OCI-LY1 (cell line): Measurements from ENCODE around the gene ZNF281.

ENCODE experiments used
- H2AFZ ChIP-seq: fragments of 200-600 bp; sonication (generic), shearing (Covaris generic); 2 replicates; pipeline ENCODE4 v1.6.0; 2014; ENCODE audit warnings: antibody characterized with exemption, mild to moderate bottlenecking, low read length
- H3F3A ChIP-seq: fragments of 200-600 bp; sonication (generic), shearing (Covaris generic); 2 replicates; pipeline ENCODE4 v1.6.0; 2014; ENCODE audit warnings: mild to moderate bottlenecking, antibody characterized with exemption, low read length, moderate library complexity; ENCODE audit not compliant: insufficient read depth
- H3K27ac ChIP-seq: fragments of 200-600 bp; sonication (generic); 2 replicates; pipeline ENCODE4 v1.5.1; 2014; ENCODE audit warnings: low read length, mixed run types, mild to moderate bottlenecking, low read depth; ENCODE audit not compliant: poor library complexity, severe bottlenecking
- H3K27me3 ChIP-seq: fragments of 200-600 bp; sonication (generic); 2 replicates; pipeline ENCODE4 v1.6.0; 2014; ENCODE audit warnings: antibody characterized with exemption, mild to moderate bottlenecking, low read length, moderate library complexity; ENCODE audit not compliant: insufficient read depth
- H3K36me3 ChIP-seq: fragments of 200-600 bp; sonication (generic); 2 replicates; pipeline ENCODE4 v1.6.1; 2014; ENCODE audit warnings: mild to moderate bottlenecking, antibody characterized with exemption, low read length, moderate library complexity, mixed read lengths; ENCODE audit not compliant: insufficient read depth
- H3K4me1 ChIP-seq: fragments of 200-600 bp; sonication (generic); 2 replicates; pipeline ENCODE4 v1.5.1; 2014; ENCODE audit warnings: mild to moderate bottlenecking, low read length, moderate library complexity; ENCODE audit not compliant: insufficient read depth, severe bottlenecking
- H3K4me2 ChIP-seq: fragments of 200-600 bp; sonication (generic), shearing (Covaris generic); 2 replicates; pipeline ENCODE4 v1.6.1; 2014; ENCODE audit warnings: low read length
- H3K4me3 ChIP-seq: fragments of 200-600 bp; sonication (generic); 2 replicates; pipeline ENCODE4 v1.5.1; 2014; ENCODE audit warnings: low read length, low read depth, mild to moderate bottlenecking, mixed read lengths; ENCODE audit not compliant: poor library complexity, severe bottlenecking
- H3K79me2 ChIP-seq: fragments of 200-600 bp; shearing (Covaris generic); 2 replicates; pipeline ENCODE4 v1.6.1; 2016; ENCODE audit warnings: mixed run types, low read length, mixed read lengths; ENCODE audit not compliant: insufficient read depth
- H3K9ac ChIP-seq: fragments of 200-600 bp; sonication (generic), shearing (Covaris generic); 2 replicates; pipeline ENCODE4 v1.6.1; 2014; ENCODE audit warnings: mild to moderate bottlenecking, low read length, mixed read lengths
- H3K9me2 ChIP-seq: fragments of 200-600 bp; sonication (generic), shearing (Covaris generic); 2 replicates; pipeline ENCODE4 v1.6.1; 2014; ENCODE audit warnings: low read depth, mild to moderate bottlenecking, low read length, mixed read lengths
- H3K9me3 ChIP-seq: fragments of 200-600 bp; shearing (Covaris generic); 2 replicates; pipeline ENCODE4 v1.6.1; 2014; ENCODE audit warnings: low read length, mixed read lengths
- H4K20me1 ChIP-seq: fragments of 200-600 bp; sonication (generic), shearing (Covaris generic); 2 replicates; pipeline ENCODE4 v1.6.0; 2016; ENCODE audit warnings: mild to moderate bottlenecking, low read length; ENCODE audit not compliant: insufficient read depth
- EZH2 ChIP-seq: fragments of 200-600 bp; sonication (generic), shearing (Covaris generic); IDR thresholded peaks from 2 replicates; pipeline ENCODE4 v1.8.0; 2017; ENCODE audit warnings: borderline replicate concordance, mixed run types, mild to moderate bottlenecking, antibody characterized with exemption, low read length, moderate library complexity, mixed read lengths
- TF ChIP-seq, protein P1 (sequence below): fragments of 200-600 bp; sonication (generic), shearing (Covaris generic); IDR thresholded peaks from 2 replicates; pipeline ENCODE4 v1.5.1; 2017; ENCODE audit warnings: mild to moderate bottlenecking, antibody characterized with exemption, low read length, moderate library complexity, mixed read lengths

Gene ZNF281

DNA sequence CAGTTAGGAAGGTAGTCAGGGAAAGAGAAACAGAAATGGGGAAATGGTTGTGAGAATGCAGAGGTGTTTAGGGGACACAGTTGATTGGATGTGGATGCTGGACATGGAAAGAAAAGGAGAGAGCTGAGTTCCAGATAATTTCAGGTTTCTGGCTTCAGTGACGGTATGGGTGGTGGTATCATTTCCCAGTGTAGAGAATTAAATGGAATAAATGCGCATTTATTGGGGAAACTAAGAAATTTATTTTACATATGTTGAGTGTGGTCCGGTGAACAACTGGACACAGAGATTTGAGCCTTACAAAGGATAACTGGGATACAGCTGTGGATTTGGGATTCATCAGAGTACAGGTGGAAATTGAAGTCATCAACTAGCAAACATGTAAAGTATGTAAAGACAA, 12.4 kb upstream of the ZNF281 start:
- Histone ChIP-seq H3K79me2 (no peaks in the 10 kb centered on the region), H2AFZ (no peak overlapping the region), H3F3A (no peaks in the 10 kb centered on the region), H3K9ac (no peak overlapping the region), H3K4me2 (no peak overlapping the region), H3K9me3 (no peaks in the 10 kb centered on the region), H3K27me3 (0 out of 2 replicates have a peak, but pooled peaks cover 4% of the 10 kb centered on the region), H3K27ac (no peak overlapping the region), H3K9me2 (no peaks in the 10 kb centered on the region), H3K4me1 (no peaks in the 10 kb centered on the region), H3K36me3 (no peaks in the 10 kb centered on the region), H3K4me3 (no peak overlapping the region), H4K20me1 (no peaks in the 10 kb centered on the region)
- TF ChIP-seq, protein P1, sequence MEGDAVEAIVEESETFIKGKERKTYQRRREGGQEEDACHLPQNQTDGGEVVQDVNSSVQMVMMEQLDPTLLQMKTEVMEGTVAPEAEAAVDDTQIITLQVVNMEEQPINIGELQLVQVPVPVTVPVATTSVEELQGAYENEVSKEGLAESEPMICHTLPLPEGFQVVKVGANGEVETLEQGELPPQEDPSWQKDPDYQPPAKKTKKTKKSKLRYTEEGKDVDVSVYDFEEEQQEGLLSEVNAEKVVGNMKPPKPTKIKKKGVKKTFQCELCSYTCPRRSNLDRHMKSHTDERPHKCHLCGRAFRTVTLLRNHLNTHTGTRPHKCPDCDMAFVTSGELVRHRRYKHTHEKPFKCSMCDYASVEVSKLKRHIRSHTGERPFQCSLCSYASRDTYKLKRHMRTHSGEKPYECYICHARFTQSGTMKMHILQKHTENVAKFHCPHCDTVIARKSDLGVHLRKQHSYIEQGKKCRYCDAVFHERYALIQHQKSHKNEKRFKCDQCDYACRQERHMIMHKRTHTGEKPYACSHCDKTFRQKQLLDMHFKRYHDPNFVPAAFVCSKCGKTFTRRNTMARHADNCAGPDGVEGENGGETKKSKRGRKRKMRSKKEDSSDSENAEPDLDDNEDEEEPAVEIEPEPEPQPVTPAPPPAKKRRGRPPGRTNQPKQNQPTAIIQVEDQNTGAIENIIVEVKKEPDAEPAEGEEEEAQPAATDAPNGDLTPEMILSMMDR, result no peak
- no peak for TF ChIP-seq EZH2

DNA sequence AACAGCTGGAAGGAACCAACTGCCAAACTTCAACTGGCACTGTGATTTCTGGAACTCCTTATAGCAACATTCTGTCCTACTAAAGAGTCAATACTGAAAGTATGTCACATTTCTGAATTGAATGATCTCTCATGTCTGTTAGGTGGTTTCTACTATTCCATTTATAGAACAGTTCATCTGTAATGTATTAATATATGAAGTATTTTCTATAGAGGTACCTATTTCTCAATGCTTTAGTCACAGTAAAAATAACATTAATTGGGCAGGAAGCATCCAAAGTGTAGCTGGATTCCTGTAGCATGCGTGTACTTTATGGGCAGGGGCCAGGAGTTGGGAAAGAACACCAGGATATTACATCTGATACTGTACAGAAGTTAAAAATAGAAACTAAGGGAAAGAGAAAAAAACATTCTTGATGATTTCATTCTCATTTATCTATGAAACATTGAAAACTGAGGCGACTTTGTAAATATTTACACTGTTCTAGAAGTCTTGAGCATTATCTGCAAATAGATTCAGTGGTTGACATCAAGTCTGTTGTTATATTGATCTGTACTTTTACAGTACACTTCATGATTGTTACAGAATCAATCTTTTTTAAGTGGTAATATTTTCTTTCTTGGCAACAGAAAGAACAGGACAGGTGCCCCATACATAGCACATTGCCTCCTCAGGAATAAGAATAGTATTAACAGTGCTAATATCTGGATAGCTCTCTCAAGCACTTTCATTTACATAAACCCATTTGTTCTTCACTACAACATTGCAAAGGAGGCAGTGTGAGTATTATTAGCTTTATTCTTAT, 6.2 kb upstream of the ZNF281 start:
- Histone ChIP-seq H3K4me2 (no peak overlapping the region), H3K79me2 (no peaks in the 10 kb centered on the region), H3K9me2 (no peaks in the 10 kb centered on the region), H3K27ac (no peak overlapping the region), H3K9ac (no peak overlapping the region), H3K27me3 (0 out of 2 replicates have a peak, but pooled peaks cover 4% of the 10 kb centered on the region), H4K20me1 (no peaks in the 10 kb centered on the region), H3K9me3 (no peaks in the 10 kb centered on the region), H3K36me3 (no peaks in the 10 kb centered on the region), H3K4me3 (no peak overlapping the region), H3F3A (no peaks in the 10 kb centered on the region), H2AFZ (no peak overlapping the region), H3K4me1 (no peaks in the 10 kb centered on the region)
- TF ChIP-seq, protein P1, result no peak
- no peak for TF ChIP-seq EZH2

DNA sequence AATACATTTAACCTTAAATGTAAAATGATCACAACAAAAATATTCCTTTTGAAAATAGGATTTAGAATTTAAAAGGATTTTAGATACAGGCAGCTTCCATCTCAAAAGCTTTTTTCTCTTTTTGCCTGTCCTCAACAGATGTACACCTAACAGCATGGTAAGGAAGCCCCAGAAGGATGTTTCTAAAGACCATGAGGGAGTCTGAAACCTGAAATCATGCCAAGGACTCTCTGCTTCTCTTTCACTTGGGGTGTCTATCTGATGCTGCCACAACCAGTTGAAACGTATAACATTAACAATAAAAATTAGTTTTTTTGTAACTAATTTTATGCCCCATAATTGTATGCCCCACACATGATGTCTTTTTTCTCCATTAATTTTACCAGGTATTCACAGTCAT, 5.4 kb upstream of the ZNF281 start:
- Histone ChIP-seq H3K36me3 (no peaks in the 10 kb centered on the region), H3K4me3 (no peak overlapping the region), H3K27me3 (0 out of 2 replicates have a peak, but pooled peaks cover 4% of the 10 kb centered on the region), H3K9me3 (no peaks in the 10 kb centered on the region), H3K9me2 (no peaks in the 10 kb centered on the region), H3K27ac (no peak overlapping the region), H2AFZ (no peak overlapping the region), H3K4me1 (peaks cover 6% of the 10 kb centered on the region), H3K9ac (no peak overlapping the region), H4K20me1 (no peaks in the 10 kb centered on the region), H3K4me2 (no peak overlapping the region), H3K79me2 (no peaks in the 10 kb centered on the region), H3F3A (no peaks in the 10 kb centered on the region)
- TF ChIP-seq EZH2, result no peak
- TF ChIP-seq, protein P1, result no peak
